Measurements from ENCODE around the gene RIMS1. TPM values are rescaled to one million over a fixed set of nuclear protein-coding genes. Genes with fewer than 3 reads are reported as not detected.

The RIMS1 gene, protein sequence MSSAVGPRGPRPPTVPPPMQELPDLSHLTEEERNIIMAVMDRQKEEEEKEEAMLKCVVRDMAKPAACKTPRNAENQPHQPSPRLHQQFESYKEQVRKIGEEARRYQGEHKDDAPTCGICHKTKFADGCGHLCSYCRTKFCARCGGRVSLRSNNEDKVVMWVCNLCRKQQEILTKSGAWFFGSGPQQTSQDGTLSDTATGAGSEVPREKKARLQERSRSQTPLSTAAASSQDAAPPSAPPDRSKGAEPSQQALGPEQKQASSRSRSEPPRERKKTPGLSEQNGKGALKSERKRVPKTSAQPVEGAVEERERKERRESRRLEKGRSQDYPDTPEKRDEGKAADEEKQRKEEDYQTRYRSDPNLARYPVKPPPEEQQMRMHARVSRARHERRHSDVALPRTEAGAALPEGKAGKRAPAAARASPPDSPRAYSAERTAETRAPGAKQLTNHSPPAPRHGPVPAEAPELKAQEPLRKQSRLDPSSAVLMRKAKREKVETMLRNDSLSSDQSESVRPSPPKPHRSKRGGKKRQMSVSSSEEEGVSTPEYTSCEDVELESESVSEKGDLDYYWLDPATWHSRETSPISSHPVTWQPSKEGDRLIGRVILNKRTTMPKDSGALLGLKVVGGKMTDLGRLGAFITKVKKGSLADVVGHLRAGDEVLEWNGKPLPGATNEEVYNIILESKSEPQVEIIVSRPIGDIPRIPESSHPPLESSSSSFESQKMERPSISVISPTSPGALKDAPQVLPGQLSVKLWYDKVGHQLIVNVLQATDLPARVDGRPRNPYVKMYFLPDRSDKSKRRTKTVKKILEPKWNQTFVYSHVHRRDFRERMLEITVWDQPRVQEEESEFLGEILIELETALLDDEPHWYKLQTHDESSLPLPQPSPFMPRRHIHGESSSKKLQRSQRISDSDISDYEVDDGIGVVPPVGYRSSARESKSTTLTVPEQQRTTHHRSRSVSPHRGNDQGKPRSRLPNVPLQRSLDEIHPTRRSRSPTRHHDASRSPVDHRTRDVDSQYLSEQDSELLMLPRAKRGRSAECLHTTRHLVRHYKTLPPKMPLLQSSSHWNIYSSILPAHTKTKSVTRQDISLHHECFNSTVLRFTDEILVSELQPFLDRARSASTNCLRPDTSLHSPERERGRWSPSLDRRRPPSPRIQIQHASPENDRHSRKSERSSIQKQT (N-terminal part only)
- 0.92 and 0.95 TPM in 2 replicates for total RNA-seq
- polyA plus RNA-seq = 0.17 and 0.29 TPM in 2 replicates

DNA sequence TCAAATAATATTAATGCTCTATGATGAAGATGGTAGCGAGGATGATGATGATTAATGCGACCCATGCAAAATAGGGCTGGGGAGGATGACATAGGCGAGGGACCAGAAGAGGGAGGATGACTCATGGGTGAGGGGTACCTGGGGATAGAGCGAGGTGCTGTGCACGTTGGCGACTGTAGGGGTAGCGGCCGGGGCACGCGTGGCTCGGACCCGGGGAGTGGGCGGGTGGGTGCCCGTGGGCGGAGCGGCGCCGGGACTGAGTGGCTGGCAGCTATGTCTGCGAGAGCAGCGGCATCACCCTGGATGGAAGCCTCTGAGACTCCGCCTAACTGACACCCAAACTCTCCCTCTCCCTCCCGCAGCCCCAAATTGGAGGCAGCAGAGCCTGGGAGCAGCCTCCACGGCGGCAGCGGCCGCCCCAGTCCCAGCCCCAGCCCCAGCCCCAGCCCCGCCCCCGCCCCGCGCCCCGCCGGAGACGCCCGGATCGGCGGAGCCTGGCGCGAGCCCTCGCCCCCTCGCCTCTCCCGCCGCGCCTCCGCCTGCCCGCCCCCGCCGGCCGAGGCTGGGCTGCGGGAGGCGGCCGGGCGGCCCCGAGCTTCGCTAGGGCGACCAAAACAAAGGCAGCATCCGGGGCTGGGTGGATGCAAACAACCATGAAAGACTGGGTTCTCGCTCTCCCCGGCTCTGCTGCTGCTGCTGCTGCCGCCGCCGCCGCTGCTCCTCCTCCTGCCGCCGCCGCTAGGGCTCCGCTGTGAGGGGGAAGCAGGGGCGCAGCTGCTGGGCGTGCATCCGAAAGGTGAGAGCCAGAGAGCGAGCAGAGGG, at the start of gene RIMS1:
Gene RIMS1, plus strand, starts transcription at position 367 of the 822 bp plus-strand sequence. CDS start 474 bp downstream, outside the sequence.
- Histone ChIP-seq H3K4me3 (peak within 1 kb of the TSS; percentile 48), H3K9me3 (ENCODE audit: low read depth) (no peaks in the 10 kb centered on the region), H3K27ac (no peak within 1 kb of the TSS), H3K27me3 (peaks cover 43% of the 10 kb centered on the region), H3K36me3 (no peaks in the 10 kb centered on the region), H3K4me1 (ENCODE audit: low read depth) (peaks cover 3% of the 10 kb centered on the region)
- peak; percentile 26 to 63 for DNase-seq (ENCODE audit: low read depth in 1 of 2, low spot score in 1 of 2)
- TF ChIP-seq, protein P1, sequence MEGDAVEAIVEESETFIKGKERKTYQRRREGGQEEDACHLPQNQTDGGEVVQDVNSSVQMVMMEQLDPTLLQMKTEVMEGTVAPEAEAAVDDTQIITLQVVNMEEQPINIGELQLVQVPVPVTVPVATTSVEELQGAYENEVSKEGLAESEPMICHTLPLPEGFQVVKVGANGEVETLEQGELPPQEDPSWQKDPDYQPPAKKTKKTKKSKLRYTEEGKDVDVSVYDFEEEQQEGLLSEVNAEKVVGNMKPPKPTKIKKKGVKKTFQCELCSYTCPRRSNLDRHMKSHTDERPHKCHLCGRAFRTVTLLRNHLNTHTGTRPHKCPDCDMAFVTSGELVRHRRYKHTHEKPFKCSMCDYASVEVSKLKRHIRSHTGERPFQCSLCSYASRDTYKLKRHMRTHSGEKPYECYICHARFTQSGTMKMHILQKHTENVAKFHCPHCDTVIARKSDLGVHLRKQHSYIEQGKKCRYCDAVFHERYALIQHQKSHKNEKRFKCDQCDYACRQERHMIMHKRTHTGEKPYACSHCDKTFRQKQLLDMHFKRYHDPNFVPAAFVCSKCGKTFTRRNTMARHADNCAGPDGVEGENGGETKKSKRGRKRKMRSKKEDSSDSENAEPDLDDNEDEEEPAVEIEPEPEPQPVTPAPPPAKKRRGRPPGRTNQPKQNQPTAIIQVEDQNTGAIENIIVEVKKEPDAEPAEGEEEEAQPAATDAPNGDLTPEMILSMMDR (IDR thresholded peaks at IDR 0.05; ENCODE audit: low read depth, low read length) = peak; percentile 36

DNA sequence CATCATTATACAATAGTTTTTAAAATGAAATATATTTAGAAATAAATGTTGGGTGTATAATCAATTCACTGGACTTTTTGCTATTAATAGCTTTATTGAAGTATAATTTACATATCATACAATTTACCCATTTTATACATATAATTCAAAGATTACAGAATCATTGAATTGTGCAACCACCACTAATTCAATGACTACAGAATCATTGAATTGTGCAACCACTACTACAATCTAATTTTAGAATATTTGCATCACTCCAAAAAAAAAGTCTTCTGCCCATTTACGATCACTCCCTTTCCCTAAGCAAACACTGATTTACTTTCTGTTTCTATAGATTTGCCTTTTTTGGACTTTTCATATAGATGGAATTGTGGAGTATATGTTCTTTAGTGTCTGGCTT, 35.1 kb upstream of the RIMS1 start:
- no peak for DNase-seq (ENCODE audit: low read depth in 1 of 2, low spot score in 1 of 2)
- H3K4me1 ChIP-seq (ENCODE audit: low read depth) = no peaks in the 10 kb centered on the region
- no peaks in the 10 kb centered on the region for H3K9me3 ChIP-seq (ENCODE audit: low read depth)
- H3K36me3 ChIP-seq = no peaks in the 10 kb centered on the region
- no peak overlapping the region for H3K4me3 ChIP-seq
- TF ChIP-seq, protein P1 (IDR thresholded peaks at IDR 0.05; ENCODE audit: low read depth, low read length) = no peak
- no peaks in the 10 kb centered on the region for H3K27me3 ChIP-seq
- H3K27ac ChIP-seq = no peak overlapping the region

DNA sequence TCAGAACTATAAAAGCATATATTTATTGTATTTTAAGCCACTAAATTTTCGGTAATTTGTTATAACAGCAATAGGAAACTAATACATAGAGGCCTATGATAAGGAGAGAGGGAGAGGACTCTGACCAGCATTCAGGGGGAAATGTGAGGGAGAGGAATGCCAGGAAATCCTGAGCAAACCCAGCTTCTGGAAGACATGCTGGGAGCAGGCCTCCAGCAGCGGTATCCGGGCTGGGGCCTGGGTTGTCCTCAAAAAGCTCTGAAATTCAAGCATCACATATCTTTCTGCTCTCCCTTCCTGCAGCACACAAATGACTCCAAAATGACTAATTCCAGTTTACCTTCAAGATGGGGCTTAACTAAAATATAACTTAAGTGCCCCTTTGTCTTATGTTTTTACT, 33.4 kb upstream of the RIMS1 start:
- TF ChIP-seq, protein P1 (IDR thresholded peaks at IDR 0.05; ENCODE audit: low read depth, low read length) = no peak
- Histone ChIP-seq H3K27me3 (no peaks in the 10 kb centered on the region), H3K4me3 (no peak overlapping the region), H3K9me3 (ENCODE audit: low read depth) (no peaks in the 10 kb centered on the region), H3K36me3 (no peaks in the 10 kb centered on the region), H3K27ac (no peak overlapping the region), H3K4me1 (ENCODE audit: low read depth) (no peaks in the 10 kb centered on the region)
- DNase-seq (ENCODE audit: low read depth in 1 of 2, low spot score in 1 of 2) = no peak

DNA sequence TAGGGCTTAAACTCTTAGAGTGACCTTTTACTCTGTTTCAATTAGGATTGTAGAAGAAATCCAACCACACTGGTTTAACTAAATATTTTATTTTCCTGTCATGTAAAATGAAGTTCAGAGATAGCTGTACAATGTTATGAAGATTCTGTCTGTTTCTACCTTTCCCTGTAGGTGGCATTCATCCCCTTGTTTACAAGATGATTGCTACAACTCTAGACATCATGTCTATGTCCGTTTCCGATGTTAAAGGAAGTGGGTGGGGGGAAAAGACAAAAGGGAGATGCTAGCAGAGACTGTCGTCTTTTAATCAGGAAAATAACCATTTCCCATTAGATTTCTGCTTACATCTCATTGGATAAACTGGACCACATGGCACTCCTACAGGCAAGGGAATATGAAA, 30.9 kb upstream of the RIMS1 start:
- TF ChIP-seq, protein P1 (IDR thresholded peaks at IDR 0.05; ENCODE audit: low read depth, low read length) = no peak
- Histone ChIP-seq H3K36me3 (no peaks in the 10 kb centered on the region), H3K27me3 (no peaks in the 10 kb centered on the region), H3K4me1 (ENCODE audit: low read depth) (no peaks in the 10 kb centered on the region), H3K4me3 (no peak overlapping the region), H3K27ac (no peak overlapping the region), H3K9me3 (ENCODE audit: low read depth) (no peaks in the 10 kb centered on the region)
- DNase-seq (ENCODE audit: low read depth in 1 of 2, low spot score in 1 of 2) = no peak
